CD14-positive monocyte (primary cell): ENCODE measurements around the gene ISM2. TPM values are rescaled to one million over a fixed set of nuclear protein-coding genes. Genes with fewer than 3 reads are reported as not detected.

Experiments used
- DNase-seq, 3 donors: peaks; one replicate each; pipeline ENCODE4 v3.0.0-alpha.2; 2011 to 2022
- H2AFZ ChIP-seq: 2 replicates; pipeline ENCODE4 v1.6.0; 2012; ENCODE audit warnings: mild to moderate bottlenecking, low read depth, low read length, inconsistent platforms; ENCODE audit not compliant: insufficient read depth, poor library complexity, severe bottlenecking
- H3K27ac ChIP-seq, 2 donors: 1 replicate in 1 of 2; 2 replicates in 1 of 2; pipeline ENCODE4 v1.5.1; 2012 to 2013; ENCODE audit warnings: low read length in 2 of 2, control low read depth in 1 of 2, inconsistent platforms in 1 of 2, low read depth in 1 of 2, mild to moderate bottlenecking in 1 of 2
- H3K27me3 ChIP-seq, 2 donors: one replicate each; pipeline versions ENCODE4 v1.6.0 to v1.6.1; 2011 to 2013; ENCODE audit warnings: low read length in 2 of 2; ENCODE audit not compliant: control insufficient read depth in 2 of 2, insufficient read depth in 2 of 2
- H3K36me3 ChIP-seq, 2 donors: replicated peaks in 1 of 2; 1 replicate in 1 of 2; 2 replicates in 1 of 2; pipeline versions ENCODE4 v1.5.1 to v1.6.1; 2012 to 2013; ENCODE audit warnings: low read length in 2 of 2, control low read depth in 1 of 2, inconsistent platforms in 1 of 2, mild to moderate bottlenecking in 1 of 2; ENCODE audit not compliant: insufficient read depth in 2 of 2, control insufficient read depth in 1 of 2
- H3K4me1 ChIP-seq, 2 donors: 1 replicate in 1 of 2; 2 replicates in 1 of 2; pipeline versions ENCODE4 v1.5.1 to v1.6.1; 2012 to 2013; ENCODE audit warnings: low read length in 2 of 2, control low read depth in 1 of 2, inconsistent platforms in 1 of 2, mild to moderate bottlenecking in 1 of 2, moderate library complexity in 1 of 2; ENCODE audit not compliant: insufficient read depth in 2 of 2, control insufficient read depth in 1 of 2
- H3K4me2 ChIP-seq: replicated peaks from 2 replicates; pipeline ENCODE3; 2012; ENCODE audit warnings: low read length, moderate library complexity, mild to moderate bottlenecking; ENCODE audit not compliant: poor library complexity, severe bottlenecking; ENCODE audit errors: extremely low read depth
- H3K4me3 ChIP-seq, 3 experiments: fragments of 200-600 bp in 1 of 3; sonication (generic) in 1 of 3; replicated peaks in 1 of 3; 1 replicate in 2 of 3; 2 replicates in 1 of 3; pipeline ENCODE4 v1.5.1; 2011 to 2013; ENCODE audit warnings: low read length in 3 of 3, mild to moderate bottlenecking in 3 of 3, control low read depth in 2 of 3, low read depth in 2 of 3, inconsistent platforms in 1 of 3, moderate library complexity in 1 of 3
- H3K79me2 ChIP-seq: 2 replicates; pipeline ENCODE4 v1.6.0; 2012; ENCODE audit warnings: mild to moderate bottlenecking, control low read depth, inconsistent platforms, low read length, moderate library complexity; ENCODE audit not compliant: insufficient read depth
- H3K9ac ChIP-seq: 2 replicates; pipeline ENCODE4 v1.6.0; 2017; ENCODE audit warnings: low read length, mild to moderate bottlenecking; ENCODE audit not compliant: insufficient read depth, poor library complexity, severe bottlenecking
- H3K9me3 ChIP-seq, 2 donors: replicated peaks in 1 of 2; 1 replicate in 1 of 2; 2 replicates in 1 of 2; pipeline versions ENCODE4 v1.5.1 to v1.6.1; 2012 to 2013; ENCODE audit warnings: low read length in 2 of 2, control low read depth in 1 of 2; ENCODE audit not compliant: control insufficient read depth in 1 of 2, insufficient read depth in 1 of 2
- H4K20me1 ChIP-seq: 2 replicates; pipeline ENCODE4 v1.6.0; 2012; ENCODE audit warnings: mild to moderate bottlenecking, low read length, control low read depth, moderate library complexity; ENCODE audit not compliant: insufficient read depth
- H3K27ac Mint-ChIP-seq, 7 donors: one replicate each; pipeline ENCODE4 v1.8.0; 2020; ENCODE audit warnings: mild to moderate bottlenecking in 7 of 7, mixed read lengths in 7 of 7, moderate library complexity in 6 of 7, inconsistent platforms in 2 of 7
- H3K27me3 Mint-ChIP-seq, 3 donors: one replicate each; pipeline ENCODE4 v1.8.0; 2021 to 2022; ENCODE audit warnings: low read depth in 3 of 3, mild to moderate bottlenecking in 3 of 3, mixed read lengths in 3 of 3, moderate library complexity in 3 of 3, inconsistent platforms in 1 of 3
- H3K36me3 Mint-ChIP-seq, 2 donors: one replicate each; pipeline ENCODE4 v1.8.0; 2020; ENCODE audit warnings: mixed read lengths in 2 of 2, inconsistent platforms in 1 of 2, mild to moderate bottlenecking in 1 of 2
- H3K4me1 Mint-ChIP-seq: one replicate; pipeline ENCODE4 v1.8.0; 2020; ENCODE audit warnings: mild to moderate bottlenecking, mixed read lengths
- H3K4me3 Mint-ChIP-seq, 2 donors: one replicate each; pipeline ENCODE4 v1.8.0; 2020; ENCODE audit warnings: mild to moderate bottlenecking in 2 of 2, mixed read lengths in 2 of 2, moderate library complexity in 1 of 2
- H3K9me3 Mint-ChIP-seq, 7 donors: one replicate each; pipeline ENCODE4 v1.8.0; 2020 to 2022; ENCODE audit warnings: mixed read lengths in 7 of 7, mild to moderate bottlenecking in 6 of 7, moderate library complexity in 6 of 7, inconsistent platforms in 2 of 7
- WGBS: methylation state at CpG from one replicate; pipeline ENCODE4 v1.1.5; 2013; ENCODE audit warnings: missing lambda C conversion rate; ENCODE audit not compliant: insufficient coverage; 5-methylcytosine and 5-hydroxymethylcytosine counted together
- intact Hi-C, 2 donors: fragments of 100-400 bp; cut with micrococcal nuclease; formaldehyde crosslinking; loops; one replicate each; pipeline versions ENCODE4 v1.15.0 to v1.15.1; 2023
- polyA plus RNA-seq, 3 donors: library from polyadenylated mRNA; depleted of rRNA in 1 of 3; unstranded in 2 of 3; stranded (reverse) in 1 of 3; fragments of 300-500 nt in 2 of 3; fragments of >200 nt in 1 of 3; fragmentation: Illumina TruSeq in 2 of 3; gene quantifications; 1 replicate in 2 of 3; 2 replicates in 1 of 3; pipeline ENCODE4 v1.2.3, GENCODE V29; 2012 to 2021
- TF ChIP-seq, protein P1 (sequence below): fragments of 200-600 bp; IDR thresholded peaks from one replicate; pipeline ENCODE4 v1.8.0; 2022; ENCODE audit warnings: antibody characterized with exemption, mild to moderate bottlenecking

ISM2 gene
- polyA plus RNA-seq, 3 donors: not detected

- Histone ChIP-seq H3K4me2 (no peak overlapping the region), H3K4me3 (no peak overlapping the region), H3K79me2 (no peaks in the 10 kb centered on the region), H3K4me1 (peaks cover 8 to 19% of the 10 kb centered on the region in 2 donors), H3K9ac (no peak overlapping the region), H2AFZ (no peak overlapping the region), H3K27me3 (peaks cover 23 to 29% of the 10 kb centered on the region in 2 donors), H3K27ac (no peak overlapping the region), H3K9me3 (peaks cover 0 to 11% of the 10 kb centered on the region in 2 donors), H4K20me1 (no peaks in the 10 kb centered on the region), H3K36me3 (no peaks in the 10 kb centered on the region)
- WGBS: 100% methylated on average over 1 of the region's 7 CpGs
- Mint-ChIP-seq H3K36me3 (peaks cover 0 to 2% of the 10 kb centered on the region in 2 donors), H3K27me3 (peaks cover 33 to 47% (median 36%) of the 10 kb centered on the region in 3 donors), H3K4me1 (peaks cover 11% of the 10 kb centered on the region), H3K4me3 (no peak overlapping the region), H3K9me3 (peaks cover 0 to 17% (median 5%) of the 10 kb centered on the region in 7 donors), H3K27ac (no peak overlapping the region)
- no peak for DNase-seq
- TF ChIP-seq, protein P1, sequence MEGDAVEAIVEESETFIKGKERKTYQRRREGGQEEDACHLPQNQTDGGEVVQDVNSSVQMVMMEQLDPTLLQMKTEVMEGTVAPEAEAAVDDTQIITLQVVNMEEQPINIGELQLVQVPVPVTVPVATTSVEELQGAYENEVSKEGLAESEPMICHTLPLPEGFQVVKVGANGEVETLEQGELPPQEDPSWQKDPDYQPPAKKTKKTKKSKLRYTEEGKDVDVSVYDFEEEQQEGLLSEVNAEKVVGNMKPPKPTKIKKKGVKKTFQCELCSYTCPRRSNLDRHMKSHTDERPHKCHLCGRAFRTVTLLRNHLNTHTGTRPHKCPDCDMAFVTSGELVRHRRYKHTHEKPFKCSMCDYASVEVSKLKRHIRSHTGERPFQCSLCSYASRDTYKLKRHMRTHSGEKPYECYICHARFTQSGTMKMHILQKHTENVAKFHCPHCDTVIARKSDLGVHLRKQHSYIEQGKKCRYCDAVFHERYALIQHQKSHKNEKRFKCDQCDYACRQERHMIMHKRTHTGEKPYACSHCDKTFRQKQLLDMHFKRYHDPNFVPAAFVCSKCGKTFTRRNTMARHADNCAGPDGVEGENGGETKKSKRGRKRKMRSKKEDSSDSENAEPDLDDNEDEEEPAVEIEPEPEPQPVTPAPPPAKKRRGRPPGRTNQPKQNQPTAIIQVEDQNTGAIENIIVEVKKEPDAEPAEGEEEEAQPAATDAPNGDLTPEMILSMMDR: no peak
- intact Hi-C loops: no loop called here
Measured at GRCh38 chr14:77495334-77495733, 3.3 kb downstream of the ISM2 start.

- Histone ChIP-seq H3K27me3 (no peaks in the 10 kb centered on the region), H3K36me3 (no peaks in the 10 kb centered on the region), H3K4me3 (no peak overlapping the region), H3K4me1 (no peaks in the 10 kb centered on the region), H3K4me2 (no peak overlapping the region), H3K79me2 (no peaks in the 10 kb centered on the region), H4K20me1 (no peaks in the 10 kb centered on the region), H3K27ac (no peak overlapping the region), H2AFZ (no peak overlapping the region), H3K9me3 (no peaks in the 10 kb centered on the region), H3K9ac (no peak overlapping the region)
- Mint-ChIP-seq H3K36me3 (no peaks in the 10 kb centered on the region), H3K9me3 (no peaks in the 10 kb centered on the region), H3K27me3 (peaks cover 4 to 6% (median 5%) of the 10 kb centered on the region in 3 donors), H3K4me1 (no peaks in the 10 kb centered on the region), H3K27ac (peak overlapping the region in 1 of 7 donors; percentile 57), H3K4me3 (no peak overlapping the region)
- DNase-seq: no peak
- TF ChIP-seq, protein P1: no peak
- intact Hi-C loops: no loop called here
- WGBS: 100% methylated on average over 2 of the region's 5 CpGs
Measured at GRCh38 chr14:77491056-77491455, 7.6 kb downstream of the ISM2 start.
